ENCODE measurements around the gene PRLR. TPM values are rescaled to one million over a fixed set of nuclear protein-coding genes. Genes with fewer than 3 reads are reported as not detected.

The PRLR gene
- total RNA-seq, 2 experiments from 2014 or later, result 0.03 TPM; not detected in 1

DNA sequence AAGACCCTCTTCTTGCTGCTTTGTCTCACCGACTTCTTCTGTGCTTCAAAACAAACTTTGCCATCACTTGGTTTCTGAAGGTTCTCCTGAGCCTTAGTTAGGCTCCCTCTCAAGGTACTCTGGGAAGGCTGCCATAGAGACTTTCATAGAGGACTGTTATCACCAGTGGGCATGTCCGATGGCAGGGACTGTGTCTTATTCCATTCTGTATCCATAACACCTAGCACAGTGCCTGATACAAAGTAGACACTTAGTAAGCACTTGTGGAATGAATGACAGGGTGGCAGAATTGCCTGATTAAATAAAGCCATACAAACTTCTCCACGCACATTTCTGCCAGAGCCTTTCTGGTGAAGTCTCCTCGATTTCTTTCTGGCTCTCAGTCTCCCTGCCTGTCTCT, 215.2 kb downstream of the PRLR start:
- Mint-ChIP-seq H3K36me3 (ENCODE audit: low read depth) (no peaks in the 10 kb centered on the region), H3K4me3 (no peak overlapping the region), H3K27me3 (peaks cover 35% of the 10 kb centered on the region), H3K4me1 (ENCODE audit: low read depth) (no peaks in the 10 kb centered on the region), H3K9me3 (no peaks in the 10 kb centered on the region), H3K27ac (no peak overlapping the region)
- Histone ChIP-seq H3K4me1 (ENCODE audit: insufficient read depth, low read length) (no peaks in the 10 kb centered on the region), H3K27ac (ENCODE audit: low read depth in 1 of 2, low read length in 2 of 2) (no peak overlapping the region), H3K4me3 (ENCODE audit: low read length) (no peak overlapping the region), H3K27me3 (ENCODE audit: control insufficient read depth in 1 of 2, insufficient read depth in 2 of 2, low read length in 2 of 2) (peaks cover 3 to 6% of the 10 kb centered on the region in 2 experiments), H3K36me3 (ENCODE audit: insufficient read depth, low read length) (no peaks in the 10 kb centered on the region), H3K9me3 (ENCODE audit: control insufficient read depth in 1 of 2, insufficient read depth in 1 of 2, low read length in 2 of 2) (no peaks in the 10 kb centered on the region)
- ATAC-seq (ENCODE audit: poor library complexity) (no peak), DNase-seq (no peak)
- intact Hi-C loops (cut with DNase I, micrococcal nuclease), result no loop called here
- CTCF ChIA-PET, result no interaction called here
- TF ChIP-seq, protein P1, sequence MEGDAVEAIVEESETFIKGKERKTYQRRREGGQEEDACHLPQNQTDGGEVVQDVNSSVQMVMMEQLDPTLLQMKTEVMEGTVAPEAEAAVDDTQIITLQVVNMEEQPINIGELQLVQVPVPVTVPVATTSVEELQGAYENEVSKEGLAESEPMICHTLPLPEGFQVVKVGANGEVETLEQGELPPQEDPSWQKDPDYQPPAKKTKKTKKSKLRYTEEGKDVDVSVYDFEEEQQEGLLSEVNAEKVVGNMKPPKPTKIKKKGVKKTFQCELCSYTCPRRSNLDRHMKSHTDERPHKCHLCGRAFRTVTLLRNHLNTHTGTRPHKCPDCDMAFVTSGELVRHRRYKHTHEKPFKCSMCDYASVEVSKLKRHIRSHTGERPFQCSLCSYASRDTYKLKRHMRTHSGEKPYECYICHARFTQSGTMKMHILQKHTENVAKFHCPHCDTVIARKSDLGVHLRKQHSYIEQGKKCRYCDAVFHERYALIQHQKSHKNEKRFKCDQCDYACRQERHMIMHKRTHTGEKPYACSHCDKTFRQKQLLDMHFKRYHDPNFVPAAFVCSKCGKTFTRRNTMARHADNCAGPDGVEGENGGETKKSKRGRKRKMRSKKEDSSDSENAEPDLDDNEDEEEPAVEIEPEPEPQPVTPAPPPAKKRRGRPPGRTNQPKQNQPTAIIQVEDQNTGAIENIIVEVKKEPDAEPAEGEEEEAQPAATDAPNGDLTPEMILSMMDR (IDR thresholded peaks at IDR 0.05), result no peak
- POLR2A ChIA-PET, result no interaction called here

DNA sequence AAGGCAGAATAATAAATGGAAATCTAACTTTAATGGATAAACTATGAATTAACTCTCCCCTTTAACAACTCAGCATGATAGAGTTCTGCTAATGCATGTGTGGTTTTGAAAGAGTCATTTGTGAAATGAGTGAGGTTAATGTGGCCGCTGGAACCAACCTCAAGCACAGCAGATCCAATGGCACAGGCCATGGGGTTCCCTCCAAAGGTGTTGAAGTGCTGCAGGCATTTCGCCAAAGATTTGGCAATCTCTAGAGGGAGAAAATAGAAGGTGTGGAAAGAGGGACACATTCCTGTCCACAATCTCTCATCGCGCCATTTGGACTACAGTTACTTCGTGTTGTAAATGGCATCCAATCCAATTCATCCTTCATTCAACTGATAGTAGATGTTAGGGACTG, 217.5 kb downstream of the PRLR start:
- ChIA-PET CTCF (no interaction called here), POLR2A (no interaction called here)
- peaks cover 7 to 11% of the 10 kb centered on the region in 2 experiments for H3K27me3 ChIP-seq (ENCODE audit: control insufficient read depth in 1 of 2, insufficient read depth in 2 of 2, low read length in 2 of 2)
- no peak for DNase-seq
- no peaks in the 10 kb centered on the region for H3K9me3 ChIP-seq (ENCODE audit: control insufficient read depth in 1 of 2, insufficient read depth in 1 of 2, low read length in 2 of 2)
- no peaks in the 10 kb centered on the region for H3K9me3 Mint-ChIP-seq
- H3K36me3 ChIP-seq (ENCODE audit: insufficient read depth, low read length), result no peaks in the 10 kb centered on the region
- H3K27ac ChIP-seq (ENCODE audit: low read depth in 1 of 2, low read length in 2 of 2), result no peak overlapping the region
- H3K27ac Mint-ChIP-seq, result no peak overlapping the region
- no peak overlapping the region for H3K4me3 Mint-ChIP-seq
- TF ChIP-seq, protein P1 (IDR thresholded peaks at IDR 0.05), result no peak
- no peak for ATAC-seq (ENCODE audit: poor library complexity)
- H3K4me1 ChIP-seq (ENCODE audit: insufficient read depth, low read length), result no peaks in the 10 kb centered on the region
- no peaks in the 10 kb centered on the region for H3K36me3 Mint-ChIP-seq (ENCODE audit: low read depth)
- H3K4me3 ChIP-seq (ENCODE audit: low read length), result no peak overlapping the region
- no peaks in the 10 kb centered on the region for H3K4me1 Mint-ChIP-seq (ENCODE audit: low read depth)
- intact Hi-C loops (cut with DNase I, micrococcal nuclease), result no loop called here
- peaks cover 48% of the 10 kb centered on the region for H3K27me3 Mint-ChIP-seq

DNA sequence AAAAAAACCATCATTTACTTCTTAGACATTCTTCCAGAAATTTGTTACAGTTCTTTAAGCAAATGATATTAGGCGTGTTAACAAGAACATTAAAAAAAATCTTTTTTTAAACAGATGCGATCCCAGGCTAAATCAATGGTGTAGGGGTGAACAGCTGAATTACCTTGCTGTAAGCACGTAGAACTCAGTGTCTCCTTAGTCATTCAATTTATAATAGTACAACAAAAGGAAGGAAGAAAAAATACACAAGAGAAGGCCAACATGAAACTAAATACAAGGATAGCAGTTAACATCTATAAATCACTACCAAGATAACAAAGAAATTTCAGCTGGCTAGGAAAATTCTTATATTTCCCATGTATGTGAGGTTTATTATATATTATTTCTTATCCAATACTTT, 217.9 kb downstream of the PRLR start:
- ChIA-PET CTCF (no interaction called here), POLR2A (no interaction called here)
- no peaks in the 10 kb centered on the region for H3K9me3 ChIP-seq (ENCODE audit: control insufficient read depth in 1 of 2, insufficient read depth in 1 of 2, low read length in 2 of 2)
- no peaks in the 10 kb centered on the region for H3K4me1 ChIP-seq (ENCODE audit: insufficient read depth, low read length)
- H3K36me3 ChIP-seq (ENCODE audit: insufficient read depth, low read length), result no peaks in the 10 kb centered on the region
- TF ChIP-seq, protein P1 (IDR thresholded peaks at IDR 0.05), result no peak
- DNase-seq (no peak), ATAC-seq (ENCODE audit: poor library complexity) (no peak)
- no peak overlapping the region for H3K27ac ChIP-seq (ENCODE audit: low read depth in 1 of 2, low read length in 2 of 2)
- H3K27me3 ChIP-seq (ENCODE audit: control insufficient read depth in 1 of 2, insufficient read depth in 2 of 2, low read length in 2 of 2), result peaks cover 7 to 13% of the 10 kb centered on the region in 2 experiments
- H3K4me3 ChIP-seq (ENCODE audit: low read length), result no peak overlapping the region
- Mint-ChIP-seq H3K36me3 (ENCODE audit: low read depth) (no peaks in the 10 kb centered on the region), H3K4me1 (ENCODE audit: low read depth) (no peaks in the 10 kb centered on the region), H3K9me3 (no peaks in the 10 kb centered on the region), H3K27ac (no peak overlapping the region), H3K4me3 (no peak overlapping the region), H3K27me3 (peaks cover 49% of the 10 kb centered on the region)
- intact Hi-C loops (cut with DNase I, micrococcal nuclease), result no loop called here
